Heart left ventricle (tissue), 13 donors: ENCODE data around the gene FOSL2.

Source experiments
- POLR2A ChIP-seq, 2 donors: fragments of 450-650 bp; IDR thresholded peaks; one replicate each; pipeline ENCODE4 v1.6.1; 2017; ENCODE audit warnings: antibody characterized with exemption in 2 of 2, mild to moderate bottlenecking in 2 of 2, moderate library complexity in 2 of 2
- TF ChIP-seq, protein P1 (sequence below), 12 donors: fragments of 200-600 bp; sonication (generic) in 4 of 12; IDR thresholded peaks; one replicate each; pipeline versions ENCODE4 v1.5.0 to v1.8.0; 2018 to 2022; ENCODE audit warnings: antibody characterized with exemption in 12 of 12, mild to moderate bottlenecking in 5 of 12
- donor health status: ischemic (EF 13 %, LVEDD 7.1; RV severe dilation, severe dysfunction).
- donor health status: DM: no; HTN: yes; CAD: no.
- donor health status: DM: no; HTN: no; CAD: no.
- donor health status: ischemic (EF 25% LVEDD 6.9; RV normal size, moderate dysfunction).
- donor health status: ischemic (EF 25% LVEDD 5.7; RV mildly dilated, moderate dysfunction).
- donor health status: ischemic (EF 35%, LVEDD 5.7; RV mildly dilated, moderate dysfunction).
- donor health status: nonischemic (EF 11% LVEDD 7.7; RV severe dilation, severe dysfunction).
- donor health status: DM: yes; HTN: yes; CAD: no.
- donor health status: PGD.
- donor health status: ischemic (EF 29% LVEDD 5.4; RV normal size, mild dysfunction).
- donor health status: nonischemic (EF 23%, LVEDD 6.1; RV moderate dilation, normal function).

DNA sequence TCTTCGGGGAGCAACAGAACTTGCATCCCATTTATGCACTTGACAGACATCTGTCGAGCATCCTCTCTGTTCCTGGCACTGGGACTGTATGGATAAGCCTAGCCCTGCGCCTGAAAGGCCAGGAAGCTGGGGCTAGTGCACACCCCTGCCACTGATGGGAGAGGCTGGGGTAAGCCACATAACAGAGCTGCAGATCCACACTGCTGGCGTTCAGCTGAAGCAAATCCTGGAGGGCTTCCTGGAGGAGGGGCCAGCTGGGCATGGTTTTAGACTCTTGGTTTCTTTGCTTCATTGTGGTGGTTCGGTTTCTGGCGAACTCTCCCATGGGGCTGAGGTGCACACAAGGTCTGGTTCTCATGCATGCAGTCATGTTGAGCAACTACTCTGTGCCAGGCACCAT is 45.5 kb upstream of the FOSL2 start:
- no peak for TF ChIP-seq POLR2A (IDR thresholded peaks at IDR 0.05)
- TF ChIP-seq, protein P1, sequence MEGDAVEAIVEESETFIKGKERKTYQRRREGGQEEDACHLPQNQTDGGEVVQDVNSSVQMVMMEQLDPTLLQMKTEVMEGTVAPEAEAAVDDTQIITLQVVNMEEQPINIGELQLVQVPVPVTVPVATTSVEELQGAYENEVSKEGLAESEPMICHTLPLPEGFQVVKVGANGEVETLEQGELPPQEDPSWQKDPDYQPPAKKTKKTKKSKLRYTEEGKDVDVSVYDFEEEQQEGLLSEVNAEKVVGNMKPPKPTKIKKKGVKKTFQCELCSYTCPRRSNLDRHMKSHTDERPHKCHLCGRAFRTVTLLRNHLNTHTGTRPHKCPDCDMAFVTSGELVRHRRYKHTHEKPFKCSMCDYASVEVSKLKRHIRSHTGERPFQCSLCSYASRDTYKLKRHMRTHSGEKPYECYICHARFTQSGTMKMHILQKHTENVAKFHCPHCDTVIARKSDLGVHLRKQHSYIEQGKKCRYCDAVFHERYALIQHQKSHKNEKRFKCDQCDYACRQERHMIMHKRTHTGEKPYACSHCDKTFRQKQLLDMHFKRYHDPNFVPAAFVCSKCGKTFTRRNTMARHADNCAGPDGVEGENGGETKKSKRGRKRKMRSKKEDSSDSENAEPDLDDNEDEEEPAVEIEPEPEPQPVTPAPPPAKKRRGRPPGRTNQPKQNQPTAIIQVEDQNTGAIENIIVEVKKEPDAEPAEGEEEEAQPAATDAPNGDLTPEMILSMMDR (IDR thresholded peaks at IDR 0.05) = no peak
